Measurements from ENCODE around the gene SORL1-AS1.
"Not testable (repeated sequence)": the region's sequence is repeated elsewhere in the genome, so short reads cannot be mapped to it uniquely, and the experiment has no call there.

Gene SORL1-AS1

DNA sequence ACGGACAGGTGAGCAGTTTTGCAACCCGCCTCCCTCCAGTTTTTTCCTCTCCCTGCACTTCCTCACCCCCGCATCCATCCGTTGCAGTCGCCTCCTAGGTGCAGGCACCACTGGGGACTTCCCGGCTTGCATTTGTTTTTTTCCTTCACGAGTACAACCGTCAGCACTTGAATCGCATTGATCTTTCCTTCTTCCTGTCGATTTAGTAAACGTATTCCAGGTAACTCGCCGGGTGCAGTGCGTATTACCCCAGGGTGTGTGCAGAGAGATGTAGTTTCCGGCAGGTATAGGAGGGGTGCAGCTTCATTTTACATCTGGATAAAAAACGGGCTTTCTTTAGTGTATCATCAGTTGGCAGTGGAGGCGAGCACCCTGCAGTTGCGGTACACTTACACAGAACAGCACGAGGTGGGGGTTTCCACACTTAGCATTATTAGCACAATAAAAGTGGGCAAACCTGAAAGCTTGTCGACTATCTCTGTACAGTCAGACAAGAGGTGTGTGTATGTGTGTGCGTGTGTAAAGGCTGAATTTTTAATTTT is at the start of gene SORL1-AS1:
SORL1-AS1 (minus strand) TSS at position 359 of the 542 bp plus-strand sequence.
- no peak for DNase-seq

GRCh38 chr11:121500717-121501116 is 48.0 kb upstream of the SORL1-AS1 start:
- no peak for DNase-seq

DNA sequence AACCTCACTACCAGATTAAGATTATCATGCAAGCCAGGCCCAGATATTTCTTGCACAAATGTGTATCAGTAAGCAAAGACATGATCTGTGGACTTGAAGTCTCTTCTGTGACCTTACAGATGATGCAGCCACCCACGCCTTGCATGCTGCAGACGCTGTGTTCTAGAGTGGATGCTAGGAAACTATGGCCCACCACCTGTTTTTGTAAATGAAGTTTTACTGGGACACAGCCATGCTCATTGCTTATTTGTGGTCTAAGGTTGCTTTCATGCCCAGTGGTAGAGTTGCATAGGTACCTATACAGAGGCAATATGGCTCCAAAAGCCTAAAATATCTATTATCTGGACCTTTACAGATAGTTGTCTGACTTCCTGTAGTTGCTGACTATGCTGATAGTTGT is 47.5 kb upstream of the SORL1-AS1 start:
- no peak for DNase-seq

DNA sequence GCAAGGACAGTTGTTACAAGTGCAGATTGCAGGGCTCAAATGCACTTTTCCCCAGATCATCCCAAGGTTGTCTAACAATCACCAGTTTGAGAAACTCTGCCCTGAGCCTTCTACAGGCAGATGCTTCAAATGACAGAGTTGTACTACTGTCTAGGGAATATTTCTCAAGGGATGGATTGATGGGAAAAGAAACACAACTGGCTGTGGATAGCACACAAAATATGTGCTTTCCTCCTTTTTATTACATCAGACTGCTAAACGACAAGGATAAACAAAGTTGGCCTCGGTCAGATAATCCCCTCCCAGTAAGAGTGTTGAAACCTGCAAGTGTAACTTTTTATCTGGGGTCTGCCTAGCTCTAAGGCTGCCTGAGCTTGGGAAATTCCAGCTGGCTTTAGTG is 46.6 kb upstream of the SORL1-AS1 start:
- no peak for DNase-seq

- no peak for DNase-seq
These were observed 44.6 kb upstream of the SORL1-AS1 start for GRCh38 chr11:121497176-121497998.

GRCh38 chr11:121494355-121495099 is 41.8 kb upstream of the SORL1-AS1 start:
- DNase-seq = no peak

DNA sequence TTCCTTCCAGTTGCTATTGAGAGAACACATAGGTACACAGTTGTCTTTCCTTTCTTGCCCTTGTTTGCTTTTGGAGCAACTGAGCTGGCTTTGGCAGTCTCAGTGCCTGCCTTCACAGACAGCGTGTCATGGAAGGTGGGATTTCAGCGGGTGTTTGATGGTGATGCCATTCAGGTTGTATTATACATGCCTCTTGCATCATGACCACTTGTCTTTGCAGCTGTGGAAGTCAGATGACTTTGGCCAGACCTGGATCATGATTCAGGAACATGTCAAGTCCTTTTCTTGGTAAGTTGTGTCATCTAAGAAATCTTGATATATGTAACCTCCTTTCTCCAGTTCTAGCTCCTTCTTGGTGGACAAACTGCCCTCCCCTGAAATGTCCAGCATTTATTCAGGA is 37.1 kb upstream of the SORL1-AS1 start:
- no peak for DNase-seq

DNA sequence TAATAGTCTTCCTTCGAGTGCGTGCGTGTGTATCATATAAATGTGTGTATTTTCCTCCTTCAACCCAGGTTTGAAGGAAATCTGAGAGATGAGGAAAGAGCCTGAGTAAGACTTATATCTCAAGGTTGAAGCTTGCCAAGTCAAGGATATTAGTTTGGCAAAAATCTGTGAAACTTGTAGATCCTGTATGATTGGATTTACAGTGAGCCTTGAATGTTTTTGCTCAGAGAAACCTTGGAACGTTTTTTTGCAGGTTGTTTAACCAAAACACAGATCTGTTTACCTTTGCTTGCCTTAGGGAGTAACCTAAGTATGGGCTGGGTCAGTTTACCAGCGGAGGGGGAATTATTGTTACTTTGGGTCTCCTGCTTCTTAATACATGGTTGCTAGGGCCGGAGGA is 35.9 kb upstream of the SORL1-AS1 start:
- no peak for DNase-seq

- DNase-seq = no peak
These were observed 35.4 kb upstream of the SORL1-AS1 start for GRCh38 chr11:121488170-121488569.

DNA sequence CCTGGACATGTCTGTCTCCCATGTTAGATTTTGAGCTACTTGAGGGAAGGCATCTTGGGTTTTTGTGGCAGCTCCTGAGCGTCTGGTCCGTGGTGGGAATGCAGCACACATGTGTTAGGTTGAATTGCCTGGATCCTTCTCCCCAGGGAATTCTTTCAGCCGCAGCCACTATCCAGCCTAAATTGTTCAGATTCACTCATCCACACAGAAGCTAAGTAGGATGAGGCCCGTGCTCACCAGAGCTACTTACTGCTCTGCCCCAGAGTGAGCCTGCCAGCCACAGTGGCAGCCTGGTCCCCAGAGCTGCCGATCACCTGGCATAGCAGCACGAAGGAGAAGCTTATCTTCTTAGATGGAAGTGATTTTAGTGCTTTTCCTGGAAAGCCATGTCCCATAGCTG is 34.4 kb upstream of the SORL1-AS1 start:
- DNase-seq = peak; percentile 21

GRCh38 chr11:121486054-121486453 is 33.3 kb upstream of the SORL1-AS1 start:
- no peak for DNase-seq

DNA sequence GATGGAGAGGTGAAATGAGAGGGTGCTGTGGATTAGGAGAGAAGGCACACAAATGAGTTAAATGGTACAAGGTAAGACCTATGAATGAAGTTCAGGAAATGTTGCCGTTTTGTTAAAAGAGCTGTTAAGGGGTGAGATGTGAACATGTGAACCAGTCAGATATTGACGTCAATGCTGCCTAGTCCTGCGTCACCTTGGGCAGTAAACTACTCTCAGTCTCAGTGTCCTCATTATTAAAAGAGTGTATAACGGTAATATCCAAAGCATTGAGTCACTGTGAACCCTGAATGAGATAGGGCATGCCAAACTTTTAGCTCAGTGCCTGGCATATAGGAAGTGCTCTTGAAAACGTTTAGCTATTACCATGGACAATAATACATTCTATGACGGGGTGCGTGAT is 32.4 kb upstream of the SORL1-AS1 start:
- no peak for DNase-seq

DNA sequence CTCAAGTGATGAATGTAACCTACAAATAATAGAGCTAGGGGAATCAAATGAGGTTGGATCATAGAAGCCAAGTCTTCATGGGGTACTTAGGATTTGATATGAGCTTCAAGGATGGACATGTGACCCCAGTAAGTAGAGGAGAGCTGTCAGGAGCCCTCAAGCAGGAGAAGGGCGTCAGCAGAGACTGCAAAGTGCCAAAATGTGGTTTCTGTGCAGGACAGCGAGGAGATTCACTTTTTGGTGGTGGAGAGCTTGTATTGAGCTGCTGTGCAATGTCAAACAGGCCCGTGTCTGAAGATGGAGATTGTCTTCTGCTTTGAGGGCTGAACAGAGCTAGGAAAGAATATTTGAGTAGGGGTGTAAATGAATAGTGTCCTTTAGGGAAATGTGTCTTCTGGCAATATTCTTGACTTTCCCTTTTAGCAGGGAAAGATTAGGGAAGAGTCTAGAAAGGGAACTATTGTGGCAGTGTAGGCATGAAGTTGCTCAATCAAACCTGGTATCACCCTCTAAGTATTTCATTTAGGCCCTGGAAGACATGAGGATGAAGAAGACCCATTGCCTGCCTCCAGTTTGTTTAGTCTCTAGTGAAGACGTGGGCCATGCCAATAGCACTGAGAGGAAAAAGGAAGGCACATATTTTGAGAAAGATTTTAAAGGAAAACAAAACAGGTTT is 31.2 kb upstream of the SORL1-AS1 start:
- DNase-seq = no peak

GRCh38 chr11:121482231-121483129 is 29.7 kb upstream of the SORL1-AS1 start:
- DNase-seq = peak; percentile 44

DNA sequence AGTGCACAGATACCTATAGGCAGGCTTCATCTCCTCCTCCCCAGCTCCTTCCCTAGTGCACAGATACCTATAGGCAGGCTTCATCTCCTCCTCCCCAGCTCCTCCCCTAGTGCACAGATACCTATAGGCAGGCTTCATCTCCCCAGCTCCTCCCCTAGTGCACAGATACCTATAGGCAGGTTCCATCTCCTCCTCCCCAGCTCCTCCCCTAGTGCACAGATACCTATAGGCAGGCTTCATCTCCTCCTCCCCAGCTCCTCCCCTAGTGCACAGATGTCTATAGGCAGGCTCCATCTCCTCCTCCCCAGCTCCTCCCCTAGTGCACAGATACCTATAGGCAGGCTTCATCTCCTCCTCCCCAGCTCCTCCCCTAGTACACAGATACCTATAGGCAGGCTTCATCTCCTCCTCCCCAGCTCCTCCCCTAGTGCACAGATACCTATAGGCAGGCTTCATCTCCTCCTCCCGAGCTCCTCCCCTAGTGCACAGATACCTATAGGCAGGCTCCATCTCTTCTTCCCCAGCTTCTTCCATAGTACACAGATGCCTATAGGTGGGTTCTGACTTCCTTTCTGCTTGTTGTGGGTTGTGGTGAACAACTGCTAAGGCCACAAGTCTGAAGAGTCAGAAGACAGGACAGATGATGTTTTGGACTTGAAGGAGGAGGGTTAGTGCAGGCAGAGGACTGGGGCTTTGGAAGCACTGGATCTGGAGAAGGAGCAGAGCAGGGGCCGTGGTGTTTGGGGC is 28.9 kb upstream of the SORL1-AS1 start:
- not testable (repeated sequence) for DNase-seq

DNA sequence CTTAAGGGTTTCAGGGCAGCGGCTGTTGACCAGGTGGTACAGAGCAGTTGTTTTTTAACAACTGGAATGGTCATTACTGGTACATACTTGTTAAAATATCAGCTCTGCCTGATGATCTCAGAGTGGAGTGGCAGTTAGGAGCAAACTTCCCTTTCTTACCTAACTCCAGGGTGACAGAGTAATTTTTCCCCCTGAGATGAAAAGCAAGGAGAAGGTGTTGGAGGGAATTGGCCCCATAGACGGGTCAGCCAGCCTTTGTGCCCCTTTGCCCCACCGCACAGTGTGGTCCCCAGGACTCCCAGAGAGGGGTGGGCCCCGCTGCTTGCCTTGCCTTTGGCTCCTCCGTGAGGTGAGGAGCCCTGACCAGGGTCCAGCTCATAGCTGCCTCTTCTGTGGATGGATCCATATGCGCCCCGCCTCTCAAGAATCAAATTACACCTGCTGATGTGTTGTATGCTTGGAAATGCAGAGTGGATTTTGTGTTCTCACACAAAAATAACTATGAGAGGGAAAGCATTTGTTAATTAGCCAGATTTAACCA is 27.0 kb upstream of the SORL1-AS1 start:
- no peak for DNase-seq

DNA sequence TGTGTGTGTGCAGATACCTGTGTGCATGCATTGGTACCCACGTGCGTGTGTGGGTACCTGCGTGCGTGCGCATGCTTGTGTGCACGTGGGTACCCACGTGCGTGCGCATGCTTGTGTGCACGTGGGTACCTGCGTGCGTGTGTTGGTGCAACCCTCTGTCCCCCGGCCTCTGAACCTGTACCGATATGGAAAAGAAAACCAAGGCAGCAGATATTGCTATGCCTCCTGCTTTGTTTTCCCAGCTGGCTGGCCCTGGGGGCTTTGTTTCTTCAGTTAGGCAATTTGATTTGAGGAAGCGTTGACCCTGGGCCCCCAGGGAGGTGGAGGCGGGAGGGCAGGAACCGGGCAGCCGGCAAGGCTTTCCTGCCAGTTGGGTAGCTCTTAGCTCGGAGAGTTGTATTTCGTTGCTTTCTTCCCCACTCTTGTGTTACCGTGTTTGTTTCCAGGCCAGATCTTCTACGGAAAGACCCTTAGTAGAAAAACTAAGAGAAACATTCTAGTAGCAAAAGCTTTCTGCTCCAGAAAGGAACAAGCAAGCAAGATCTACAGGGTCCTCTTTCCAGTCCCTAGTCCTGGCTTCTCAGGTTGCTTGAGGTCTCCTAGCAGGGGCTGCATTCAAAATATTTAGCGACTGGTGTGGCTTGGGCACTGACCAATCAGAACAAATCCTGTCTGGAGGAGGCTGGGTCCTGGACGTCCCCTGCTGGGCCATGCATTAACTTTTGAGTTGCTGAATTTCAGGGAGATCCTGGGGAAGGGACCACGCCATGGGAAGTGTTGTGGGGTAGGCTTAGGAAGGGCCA is 26.3 kb upstream of the SORL1-AS1 start:
- no peak for DNase-seq

DNA sequence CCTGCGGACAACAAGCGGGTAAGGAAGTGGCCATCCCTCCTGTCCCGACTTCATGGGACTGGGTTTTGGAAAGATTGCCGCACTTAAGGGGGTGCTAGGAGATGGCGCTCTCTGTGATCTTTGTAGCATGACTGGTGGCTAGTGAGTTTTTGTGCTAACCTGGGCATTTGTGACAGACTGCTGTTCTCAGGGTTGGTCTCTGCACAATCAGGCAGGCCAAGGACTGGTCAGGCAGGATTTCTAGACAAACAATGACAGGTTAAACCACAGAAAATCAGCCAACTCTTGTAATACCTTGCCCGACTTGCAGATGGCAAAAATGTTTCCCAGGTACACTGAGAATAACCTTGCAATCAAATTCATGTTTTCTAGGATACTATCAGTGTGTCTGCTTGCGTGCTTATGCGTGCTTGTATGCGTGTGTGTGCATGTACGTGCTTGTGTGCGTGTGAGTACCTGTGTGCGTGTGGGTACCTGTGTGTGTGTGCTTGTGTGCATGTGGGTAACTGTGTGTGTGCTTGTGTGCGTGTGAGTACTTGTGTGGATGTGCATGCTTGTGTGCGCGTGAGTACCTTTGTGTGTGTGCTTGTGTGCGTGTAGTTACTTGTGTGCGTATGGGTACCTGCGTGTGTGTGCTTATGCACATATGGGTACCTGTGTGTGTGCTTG is 25.6 kb upstream of the SORL1-AS1 start:
- DNase-seq = no peak

GRCh38 chr11:121476379-121477032 is 23.7 kb upstream of the SORL1-AS1 start:
- no peak for DNase-seq

Data from fibroblast of upper back skin (primary cell).